Prostate gland (tissue), 2 donors: ENCODE results near the gene TMEM184A. TPM values are rescaled to one million over a fixed set of nuclear protein-coding genes. Genes with fewer than 3 reads are reported as not detected.

Experiments used
- DNase-seq: peaks from one replicate; pipeline ENCODE4 v3.0.0-alpha.2; 2019; ENCODE audit warnings: low spot score
- H3K27ac ChIP-seq, 2 donors: fragments of 200-600 bp; sonication (generic); 2 replicates each; pipeline ENCODE4 v1.5.1; 2017 to 2019
- H3K27me3 ChIP-seq: fragments of 200-600 bp; sonication (generic); replicated peaks from 2 replicates; pipeline ENCODE4 v1.5.1; 2019; ENCODE audit not compliant: insufficient read depth
- H3K36me3 ChIP-seq, 2 donors: fragments of 200-600 bp; sonication (generic); 1 replicate in 1 of 2; 2 replicates in 1 of 2; pipeline versions ENCODE4 v1.5.1 to v1.8.1; 2017 to 2019
- H3K4me1 ChIP-seq: fragments of 200-600 bp; sonication (generic); replicated peaks from 2 replicates; pipeline ENCODE4 v1.5.1; 2019
- H3K4me3 ChIP-seq, 2 donors: fragments of 200-600 bp; sonication (generic); 2 replicates each; pipeline ENCODE4 v1.5.1; 2017 to 2019
- H3K9me3 ChIP-seq: fragments of 200-600 bp; sonication (generic); 2 replicates; pipeline ENCODE4 v1.5.1; 2017
- CTCF ChIP-seq, 4 experiments: fragments of 200-600 bp in 2 of 4; fragments of 450-650 bp in 2 of 4; sonication (generic) in 2 of 4; IDR thresholded peaks; 1 replicate in 3 of 4; 2 replicates in 1 of 4; pipeline ENCODE4 v1.5.1; 2016 to 2019; ENCODE audit warnings: antibody characterized with exemption in 4 of 4, mild to moderate bottlenecking in 2 of 4, moderate library complexity in 2 of 4
- POLR2A ChIP-seq: fragments of 450-650 bp; IDR thresholded peaks from one replicate; pipeline ENCODE4 v1.6.1; 2016; ENCODE audit warnings: antibody characterized with exemption, mild to moderate bottlenecking
- POLR2AphosphoS5 ChIP-seq: sonication (generic); formaldehyde crosslinking; IDR thresholded peaks from one replicate; pipeline ENCODE4 v1.6.1; 2017; ENCODE audit warnings: antibody characterized with exemption
- WGBS: methylation state at CpG from one replicate; pipeline ENCODE4 v1.1.5; 2018; 5-methylcytosine and 5-hydroxymethylcytosine counted together
- intact Hi-C: fragments of 100-400 bp; cut with DNase I; formaldehyde crosslinking; loops from one replicate; pipeline ENCODE4 v1.14.2; 2022
- total RNA-seq, 2 donors: library from RNA; depleted of rRNA; stranded (reverse); fragments of >200 nt; gene quantifications; one replicate each; pipeline ENCODE4 v1.1.0, GENCODE V29; 2016

TMEM184A gene
- total RNA-seq, 2 donors from 2014 or later: 15.4 to 59.2 TPM

GRCh38 chr7:1535100-1535458 lies 20.9 kb downstream of the TMEM184A start:
- WGBS: 67% methylated on average over 6 of the region's 6 CpGs
- intact Hi-C loops: loop anchor here (5.0 kb wide), 2 partner anchors 73 to 1097 kb away; partner anchors contain the start of gene TTYH3
- H3K36me3 ChIP-seq: peaks cover 2 to 4% of the 10 kb centered on the region in 2 donors
- H3K4me1 ChIP-seq: peaks cover 33% of the 10 kb centered on the region
- no peak for TF ChIP-seq CTCF (IDR thresholded peaks at IDR 0.05)
- TF ChIP-seq POLR2A: no peak
- H3K4me3 ChIP-seq: no peak overlapping the region
- peak overlapping the region in 1 of 2 donors; percentile 97 for H3K27ac ChIP-seq
- no peaks in the 10 kb centered on the region for H3K9me3 ChIP-seq
- DNase-seq: no peak
- no peaks in the 10 kb centered on the region for H3K27me3 ChIP-seq

GRCh38 chr7:1534330-1535099 lies 21.5 kb downstream of the TMEM184A start:
- Histone ChIP-seq H3K9me3 (no peaks in the 10 kb centered on the region), H3K27ac (peak overlapping the region; percentile 99), H3K27me3 (no peaks in the 10 kb centered on the region), H3K36me3 (no peaks in the 10 kb centered on the region), H3K4me3 (no peak overlapping the region), H3K4me1 (peaks cover 33% of the 10 kb centered on the region)
- 85% methylated on average over 30 of the region's 30 CpGs for WGBS
- DNase-seq: no peak
- intact Hi-C loops: loop anchor here (5.0 kb wide), 2 partner anchors 72 to 1098 kb away; partner anchors contain the start of gene TTYH3
- no peak for TF ChIP-seq POLR2A
- no peak for TF ChIP-seq CTCF (IDR thresholded peaks at IDR 0.05)
- no peak for TF ChIP-seq POLR2AphosphoS5

- DNase-seq: no peak
- TF ChIP-seq POLR2A (peak; percentile 26), POLR2AphosphoS5 (no peak), CTCF (IDR thresholded peaks at IDR 0.05) (no peak)
- peak overlapping the region in 1 of 2 donors; percentile 68 for H3K4me3 ChIP-seq
- H3K36me3 ChIP-seq: no peaks in the 10 kb centered on the region
- H3K9me3 ChIP-seq: no peaks in the 10 kb centered on the region
- 68% methylated on average over 21 of the region's 24 CpGs for WGBS
- no peaks in the 10 kb centered on the region for H3K27me3 ChIP-seq
- peak overlapping the region; percentile 99 for H3K27ac ChIP-seq
- peaks cover 31% of the 10 kb centered on the region for H3K4me1 ChIP-seq
- intact Hi-C loops: no loop called here
Observed at GRCh38 chr7:1533547-1534329, 22.3 kb downstream of the TMEM184A start.

GRCh38 chr7:1533255-1533546 lies 22.8 kb downstream of the TMEM184A start:
- 26% methylated on average over 9 of the region's 9 CpGs for WGBS
- Histone ChIP-seq H3K36me3 (no peaks in the 10 kb centered on the region), H3K27ac (peak overlapping the region; percentile 99), H3K4me1 (peaks cover 26% of the 10 kb centered on the region), H3K9me3 (no peaks in the 10 kb centered on the region), H3K27me3 (no peaks in the 10 kb centered on the region), H3K4me3 (peak overlapping the region; percentile 49 to 68)
- TF ChIP-seq POLR2A (no peak), CTCF (IDR thresholded peaks at IDR 0.05) (no peak), POLR2AphosphoS5 (no peak)
- intact Hi-C loops: no loop called here
- DNase-seq: no peak
